Measurements from ENCODE around the gene FAM83F. TPM values are rescaled to one million over a fixed set of nuclear protein-coding genes. Genes with fewer than 3 reads are reported as not detected.
"Not testable (repeated sequence)": the region's sequence is repeated elsewhere in the genome, so short reads cannot be mapped to it uniquely, and the experiment has no call there.

The FAM83F gene
- total RNA-seq, 1 donor from 2014 or later: 33.0 TPM

DNA sequence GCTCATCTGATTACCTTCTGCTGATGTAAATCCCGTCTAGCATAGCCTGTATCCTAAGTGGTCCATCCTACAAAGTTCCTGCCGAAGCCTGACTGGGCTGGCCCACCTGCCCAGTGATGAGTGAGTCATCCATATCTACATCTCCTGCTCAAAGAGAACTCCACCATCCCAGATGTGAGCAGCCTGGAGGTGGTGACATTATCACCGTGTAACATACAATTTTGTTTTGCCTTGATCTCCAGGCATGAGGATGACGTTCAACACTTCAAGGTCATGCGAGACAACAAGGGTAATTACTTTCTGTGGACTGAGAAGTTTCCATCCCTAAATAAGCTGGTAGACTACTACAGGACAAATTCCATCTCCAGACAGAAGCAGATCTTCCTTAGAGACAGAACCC lies 29.0 kb upstream of the FAM83F start:
- no peak for DNase-seq (ENCODE audit: low spot score)

DNA sequence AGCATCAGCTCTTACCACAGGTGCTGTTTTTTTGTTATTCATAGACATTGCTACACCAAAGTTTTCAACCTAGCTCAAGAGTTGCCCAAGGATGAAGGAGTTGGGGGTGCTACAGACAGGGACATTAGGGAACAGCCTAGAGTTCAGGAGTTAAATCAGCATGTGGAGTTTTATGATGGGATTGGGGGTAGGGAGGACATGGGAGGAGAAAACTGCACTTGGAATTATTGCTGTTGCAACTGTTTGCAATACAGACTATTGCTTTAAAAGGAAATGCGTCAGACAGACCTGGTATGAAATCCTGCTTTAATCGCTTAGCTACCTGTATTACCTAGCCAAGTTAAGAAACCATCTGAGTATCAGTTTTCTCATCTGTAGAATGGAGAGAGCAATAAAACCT lies 28.3 kb upstream of the FAM83F start:
- DNase-seq (ENCODE audit: low spot score): no peak

DNA sequence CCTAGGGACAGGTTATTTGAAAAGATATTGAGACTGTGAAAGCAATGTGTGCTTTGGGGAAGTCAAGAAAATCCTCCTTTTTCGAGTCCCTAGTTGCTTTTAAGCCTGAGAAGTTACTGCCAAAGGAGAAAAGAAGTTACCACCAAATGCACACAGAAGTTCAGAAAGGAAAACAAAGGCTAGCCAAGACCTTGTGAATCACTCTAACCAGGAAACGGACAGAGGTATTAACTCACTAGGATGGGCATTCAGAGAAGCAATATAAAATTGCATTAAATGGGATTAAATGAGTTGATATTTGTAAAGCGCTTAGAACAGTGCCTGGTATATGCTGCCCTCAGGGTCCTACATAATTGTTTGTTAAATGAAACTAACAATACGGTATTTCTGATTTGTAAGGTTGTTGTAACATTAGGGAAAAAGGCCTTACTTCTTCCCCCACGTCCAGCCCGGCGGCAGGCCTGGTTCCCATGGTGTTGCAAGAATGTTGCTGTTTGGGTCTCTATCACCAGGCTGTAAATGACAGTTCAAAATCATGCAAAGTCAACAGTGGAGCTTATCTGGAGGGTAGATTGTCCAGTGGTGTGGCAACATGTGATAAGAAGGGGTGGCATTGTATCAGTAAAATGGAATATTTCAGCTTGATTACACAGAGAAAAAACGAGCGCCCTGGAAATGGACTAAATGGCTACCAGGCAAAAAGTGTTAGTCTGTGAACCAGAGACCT lies 27.5 kb upstream of the FAM83F start:
- no peak for DNase-seq (ENCODE audit: low spot score)

DNA sequence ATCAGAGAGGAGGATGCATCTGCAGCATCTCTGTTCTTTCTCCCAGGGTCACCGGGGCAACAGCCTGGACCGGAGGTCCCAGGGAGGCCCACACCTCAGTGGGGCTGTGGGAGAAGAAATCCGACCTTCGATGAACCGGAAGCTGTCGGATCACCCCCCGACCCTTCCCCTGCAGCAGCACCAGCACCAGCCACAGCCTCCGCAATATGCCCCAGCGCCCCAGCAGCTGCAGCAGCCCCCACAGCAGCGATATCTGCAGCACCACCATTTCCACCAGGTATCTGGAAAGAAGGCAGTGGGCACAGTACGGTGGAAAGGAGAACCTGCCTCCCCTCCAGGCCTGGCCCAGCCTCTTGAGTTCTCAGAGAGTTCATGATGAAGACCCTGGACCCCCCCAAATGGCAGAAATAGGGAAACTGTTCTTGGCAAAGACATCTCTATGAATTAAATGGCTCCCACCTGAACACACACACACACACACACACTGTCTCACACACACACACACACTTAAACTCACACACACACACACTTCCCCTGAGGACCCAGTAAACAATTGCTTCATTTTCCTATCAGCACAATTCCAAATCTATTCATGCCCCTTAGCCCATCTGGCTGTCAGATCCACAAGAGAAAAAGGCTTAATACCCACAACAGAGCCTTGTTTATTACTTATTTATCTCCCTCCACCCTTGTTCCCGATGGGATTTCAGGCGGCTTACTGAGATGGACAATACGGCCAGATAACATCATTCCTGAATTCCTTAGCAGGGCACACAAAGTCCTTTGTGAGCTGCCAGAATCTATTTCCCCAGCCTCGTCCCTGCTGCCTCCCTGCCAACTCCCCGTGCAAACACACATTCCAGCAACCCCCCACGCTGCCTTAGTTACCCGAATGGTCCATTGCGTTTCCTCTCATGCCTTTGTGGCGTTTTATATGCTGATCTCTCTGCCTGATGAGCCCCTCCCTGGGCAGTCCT lies 26.5 kb upstream of the FAM83F start:
- no peak for DNase-seq (ENCODE audit: low spot score)

DNA sequence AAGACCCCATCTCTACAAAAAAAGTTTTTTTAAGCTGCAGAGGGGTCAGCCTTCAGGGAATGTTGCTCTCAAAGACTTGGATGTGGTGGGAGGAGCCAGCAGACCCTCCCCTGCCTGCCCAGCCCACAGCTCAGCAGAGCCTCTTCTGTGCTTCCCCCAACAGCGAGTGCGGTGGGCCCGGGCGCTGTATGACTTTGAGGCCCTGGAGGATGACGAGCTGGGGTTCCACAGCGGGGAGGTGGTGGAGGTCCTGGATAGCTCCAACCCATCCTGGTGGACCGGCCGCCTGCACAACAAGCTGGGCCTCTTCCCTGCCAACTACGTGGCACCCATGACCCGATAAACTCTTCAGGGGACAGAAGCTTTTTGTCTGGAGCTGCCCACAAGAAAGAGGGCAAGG lies 24.0 kb upstream of the FAM83F start:
- no peak for DNase-seq (ENCODE audit: low spot score)

DNA sequence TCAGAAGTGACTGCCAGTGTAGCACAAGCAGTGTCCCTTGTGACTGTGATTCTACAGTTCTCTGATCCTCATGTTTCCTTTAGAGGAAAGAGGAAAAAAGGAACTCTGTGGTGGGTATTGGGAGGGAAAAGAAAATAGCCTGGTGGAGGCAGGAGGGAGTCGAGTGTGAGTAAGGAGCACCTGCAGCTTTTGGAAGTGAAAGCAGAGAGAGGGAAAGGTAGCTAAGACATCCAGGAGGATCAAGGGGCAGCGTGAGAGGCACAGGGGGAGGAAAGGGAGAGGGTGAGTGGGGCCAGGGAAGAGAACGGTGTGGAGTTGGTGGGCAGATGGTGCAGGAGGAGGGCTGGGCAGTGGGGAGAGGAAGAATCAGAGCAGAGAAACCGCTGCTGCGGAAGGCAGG lies 22.1 kb upstream of the FAM83F start:
- no peak for DNase-seq (ENCODE audit: low spot score)

DNA sequence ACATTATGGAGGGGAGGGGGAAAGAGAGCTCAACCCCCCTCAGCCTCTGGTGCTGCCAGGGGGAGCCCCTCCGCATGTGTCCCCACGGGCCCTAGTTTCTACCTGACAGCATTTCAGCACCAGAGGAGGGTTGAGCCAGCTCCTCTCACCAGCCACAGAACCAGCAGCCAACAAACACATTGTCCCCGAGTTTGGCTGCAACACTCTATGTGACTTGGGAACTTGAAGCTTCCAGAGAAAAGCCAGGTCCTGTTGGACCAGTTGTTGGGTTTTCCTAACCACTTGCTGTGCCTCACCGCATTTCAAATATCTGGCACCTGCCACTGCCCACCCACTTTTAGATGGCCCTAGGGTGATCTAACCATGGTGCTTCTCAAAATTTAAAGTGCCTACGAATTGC lies 21.1 kb upstream of the FAM83F start:
- DNase-seq (ENCODE audit: low spot score): no peak

DNA sequence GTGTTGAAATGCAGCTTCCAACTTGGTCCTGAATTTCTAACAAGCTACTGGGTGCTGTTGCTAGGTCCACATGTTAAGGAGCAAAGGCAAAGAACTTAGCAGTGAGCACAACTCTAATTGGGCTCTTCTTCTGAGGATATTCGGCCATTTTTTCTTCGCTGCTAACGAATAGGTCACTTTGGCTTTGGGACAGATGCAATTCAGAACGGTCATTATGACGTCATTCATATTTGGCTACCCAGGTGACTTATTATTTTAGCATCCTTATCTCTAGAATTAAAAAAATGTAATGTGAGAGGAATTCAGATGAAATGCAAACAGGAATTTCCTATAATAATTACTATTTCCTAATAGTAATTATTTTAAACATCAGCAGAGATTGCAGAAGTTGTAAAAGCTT lies 20.7 kb upstream of the FAM83F start:
- no peak for DNase-seq (ENCODE audit: low spot score)

DNA sequence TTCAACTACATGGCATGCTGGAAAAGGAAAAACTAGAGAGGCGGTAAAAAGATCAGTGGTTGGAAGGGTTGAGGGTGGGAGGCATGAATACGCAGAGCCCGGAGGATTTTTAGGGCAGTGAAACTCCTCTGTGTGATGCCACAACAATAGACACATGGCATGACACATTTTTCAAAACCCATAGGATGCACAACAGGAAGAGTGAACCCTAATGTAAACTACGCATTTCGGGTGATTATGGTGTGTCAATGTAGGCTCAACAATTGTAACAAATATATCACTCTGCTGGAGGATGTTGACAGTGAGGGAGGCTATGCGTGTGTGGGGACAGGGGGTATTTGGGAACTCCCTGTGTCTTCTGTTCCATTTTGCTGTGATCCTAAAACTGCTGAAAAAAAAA lies 15.7 kb upstream of the FAM83F start:
- DNase-seq (ENCODE audit: low spot score): no peak

DNA sequence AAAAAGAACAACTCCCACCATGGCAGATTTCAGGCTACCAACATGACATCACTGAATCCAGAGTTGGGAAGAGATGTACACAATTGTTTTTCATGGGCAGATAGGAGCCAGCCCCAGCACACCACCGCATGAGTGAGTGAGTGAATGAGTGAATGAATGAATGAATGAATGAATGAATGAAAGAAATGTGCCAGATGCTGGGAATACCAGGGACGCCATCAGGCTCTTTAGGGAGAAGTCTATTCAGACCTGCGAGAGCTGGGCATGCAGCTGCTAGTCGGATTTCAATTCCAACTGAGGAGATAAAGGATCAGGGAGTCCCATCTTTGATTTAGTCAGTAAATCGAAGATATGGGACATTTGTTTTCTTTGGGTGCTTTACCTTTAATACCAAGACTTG lies 15.3 kb upstream of the FAM83F start:
- no peak for DNase-seq (ENCODE audit: low spot score)

DNA sequence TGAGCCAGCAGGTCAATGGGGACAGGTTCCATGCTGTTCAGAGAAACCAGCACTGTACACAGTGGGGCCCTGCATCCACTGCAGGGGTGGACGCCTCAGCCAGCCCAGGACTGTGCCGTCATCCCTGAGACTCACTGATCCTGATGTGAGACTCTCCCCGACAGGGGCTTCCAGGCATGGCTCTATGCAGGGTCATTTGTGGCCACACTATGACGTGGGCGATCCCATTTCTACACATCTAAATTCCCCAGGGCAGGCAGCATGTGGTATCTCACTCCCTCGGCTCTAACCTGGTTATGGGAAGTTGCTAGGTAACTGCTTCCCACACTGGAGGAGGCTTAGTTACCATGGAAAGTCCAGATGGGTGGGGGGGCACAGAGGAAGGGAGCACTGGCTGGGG lies 14.2 kb upstream of the FAM83F start:
- DNase-seq (ENCODE audit: low spot score): no peak

DNA sequence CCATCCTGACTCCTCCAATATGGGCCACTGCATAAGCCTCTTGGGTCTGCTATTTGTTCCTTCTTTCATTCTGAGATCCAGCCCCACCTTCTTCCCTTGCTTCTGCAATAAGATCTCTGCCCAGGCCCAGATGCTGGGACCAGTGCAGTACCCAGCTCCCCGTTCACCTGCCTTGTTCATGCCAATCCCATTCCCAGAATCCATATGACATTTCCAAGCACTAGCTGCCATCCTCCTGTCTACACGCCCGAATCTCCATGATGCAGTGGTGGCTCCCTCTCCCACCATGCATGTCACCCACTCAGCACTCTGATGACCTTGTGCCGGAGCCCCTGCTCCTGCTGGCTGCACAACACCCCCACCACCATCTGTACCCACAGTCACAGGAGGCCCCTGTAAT lies 11.4 kb upstream of the FAM83F start:
- no peak for DNase-seq (ENCODE audit: low spot score)

DNA sequence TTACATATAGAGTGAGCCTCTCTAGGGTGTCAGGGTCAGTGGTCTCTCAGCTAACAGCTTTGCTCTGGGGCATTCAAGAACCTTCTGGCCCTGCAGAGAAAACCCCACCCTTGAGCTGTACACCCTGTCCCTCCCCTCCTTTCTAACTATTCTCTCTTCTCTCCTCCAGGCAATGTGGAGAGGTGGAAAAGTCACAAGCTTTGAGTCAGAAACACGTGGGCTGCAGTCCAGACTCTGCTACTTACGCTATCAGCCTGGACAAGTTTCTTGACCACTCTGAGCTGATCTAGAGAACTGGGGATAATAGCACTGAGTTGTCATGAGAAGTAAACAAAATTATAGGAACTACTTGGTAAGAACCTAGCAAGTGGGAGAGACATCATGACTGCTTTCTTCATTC lies 10.7 kb upstream of the FAM83F start:
- DNase-seq (ENCODE audit: low spot score): no peak

DNA sequence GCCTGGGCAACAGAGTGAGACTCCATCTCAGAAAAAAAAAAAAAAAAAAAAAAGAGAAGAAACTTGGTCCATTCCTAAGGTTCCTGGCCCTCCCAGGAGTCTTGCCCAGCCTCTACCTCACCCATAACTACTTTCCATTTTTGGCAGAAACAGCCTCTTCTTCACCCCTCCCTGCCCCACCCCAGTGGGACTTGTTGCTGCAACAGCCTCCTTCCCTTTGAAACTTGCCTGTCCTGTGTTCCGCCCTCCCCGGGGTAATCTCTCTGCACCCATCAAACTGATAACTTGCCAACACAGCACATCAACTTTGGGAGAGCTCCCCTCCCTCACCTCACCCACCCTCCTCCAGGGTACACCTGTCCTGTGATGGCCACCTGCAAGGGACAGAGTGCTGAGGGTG lies 10.0 kb upstream of the FAM83F start:
- no peak for DNase-seq (ENCODE audit: low spot score)

DNA sequence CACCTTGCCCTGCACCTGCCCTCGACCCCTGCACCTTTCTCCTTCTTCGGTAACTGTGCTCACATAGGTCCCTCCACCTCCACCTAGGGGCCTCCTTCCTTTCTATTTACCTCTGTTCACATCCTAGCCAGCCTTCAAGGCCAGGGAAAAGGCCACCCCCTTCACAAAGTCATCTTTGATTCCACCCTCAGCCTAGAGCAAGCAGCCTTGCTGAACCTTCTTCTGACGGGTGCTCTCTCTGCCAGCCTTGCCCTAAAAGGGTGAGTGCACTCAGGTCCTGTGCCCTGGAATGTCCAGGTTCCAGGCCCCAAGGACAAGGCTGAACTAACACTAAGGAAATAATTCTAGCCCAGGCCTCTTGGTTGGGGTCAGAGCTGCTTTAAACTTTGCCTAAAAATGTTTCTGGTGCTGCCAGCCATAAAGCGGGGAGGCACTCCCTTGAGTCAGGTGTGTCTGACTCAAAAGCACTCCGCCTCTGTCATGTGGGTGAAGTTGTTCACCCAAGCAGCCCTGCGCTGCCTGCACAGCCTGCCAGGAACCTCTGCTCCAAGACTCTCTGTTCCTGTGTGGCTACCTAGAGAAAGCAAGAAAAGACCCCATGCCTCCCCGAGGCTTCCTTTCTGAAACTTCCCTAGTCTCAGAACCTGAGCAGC lies 9.2 kb upstream of the FAM83F start:
- DNase-seq (ENCODE audit: low spot score): peak; percentile 67

DNA sequence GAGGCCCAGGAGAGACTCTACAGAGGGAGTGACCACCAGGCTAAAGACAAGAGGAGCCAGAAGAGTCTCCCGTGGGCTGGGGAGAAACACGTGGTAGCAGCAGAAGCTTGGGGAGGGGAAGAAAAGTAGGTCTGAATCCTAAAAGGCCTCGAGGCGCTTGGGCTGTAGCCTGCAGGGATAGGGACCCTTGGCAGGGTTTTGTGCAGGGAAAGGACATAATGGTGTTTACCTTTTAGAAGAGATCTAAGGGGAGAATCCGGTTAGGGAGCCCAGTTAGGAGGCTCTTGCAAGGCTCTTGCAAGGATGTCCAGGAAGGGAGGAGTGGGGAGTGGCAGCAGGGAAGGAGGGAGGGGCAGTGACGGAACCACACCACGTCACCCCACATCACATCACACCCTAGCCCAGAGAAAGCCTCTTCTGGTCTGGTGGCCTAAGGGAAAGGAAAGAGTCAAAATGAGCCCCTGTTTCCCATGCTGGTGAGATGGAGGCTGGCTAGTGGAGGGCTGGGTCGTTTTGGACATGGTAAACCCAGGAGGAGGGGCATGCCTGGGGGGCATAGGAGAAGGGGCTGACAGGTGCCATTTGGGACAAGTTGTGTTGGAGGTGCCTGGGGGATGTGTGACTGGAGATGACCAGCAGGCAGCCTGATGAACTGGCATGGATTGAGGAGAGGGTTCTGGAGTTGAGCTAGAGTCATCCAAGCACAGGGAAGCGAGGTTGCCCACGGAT lies 6.2 kb upstream of the FAM83F start:
- DNase-seq (ENCODE audit: low spot score): no peak

DNA sequence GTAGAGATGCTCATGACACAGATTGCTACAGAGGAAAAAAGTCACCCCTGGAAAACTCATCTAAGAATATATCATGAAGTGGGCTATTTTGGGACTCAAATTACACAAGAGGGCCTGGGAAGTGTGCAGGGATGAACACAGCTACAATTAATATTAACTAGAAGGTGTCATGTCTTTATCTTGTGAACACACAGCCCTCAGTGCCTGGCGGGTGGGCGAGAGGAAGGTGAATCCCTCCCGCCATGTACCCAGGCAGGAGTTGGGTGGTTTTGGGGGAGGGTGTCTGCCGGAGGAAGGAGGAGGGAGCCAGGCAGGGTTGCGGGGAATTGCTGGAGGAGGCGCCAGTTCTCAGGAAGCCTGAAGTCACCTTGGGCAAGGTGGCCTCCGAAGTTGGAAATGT lies 5.1 kb upstream of the FAM83F start:
- DNase-seq (ENCODE audit: low spot score): no peak

DNA sequence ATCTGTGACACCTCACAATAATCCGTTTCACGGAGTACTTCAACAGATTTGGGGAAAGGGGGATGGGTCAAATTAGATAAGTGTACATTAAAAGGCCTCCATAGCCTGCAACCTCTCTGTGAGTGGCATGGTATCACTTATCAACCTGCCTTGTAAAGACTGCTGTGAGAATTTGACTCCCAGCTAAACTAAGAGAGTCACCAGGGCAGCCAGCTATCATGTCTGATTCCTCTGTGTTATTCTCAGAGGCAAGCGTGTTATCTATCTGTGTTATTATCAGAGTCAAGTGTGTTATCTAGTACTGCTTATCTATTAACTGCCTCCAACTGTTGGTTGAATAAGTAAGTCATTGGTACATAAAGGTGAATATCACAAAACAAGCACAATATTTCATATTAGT lies 4.1 kb upstream of the FAM83F start:
- DNase-seq (ENCODE audit: low spot score): no peak

DNA sequence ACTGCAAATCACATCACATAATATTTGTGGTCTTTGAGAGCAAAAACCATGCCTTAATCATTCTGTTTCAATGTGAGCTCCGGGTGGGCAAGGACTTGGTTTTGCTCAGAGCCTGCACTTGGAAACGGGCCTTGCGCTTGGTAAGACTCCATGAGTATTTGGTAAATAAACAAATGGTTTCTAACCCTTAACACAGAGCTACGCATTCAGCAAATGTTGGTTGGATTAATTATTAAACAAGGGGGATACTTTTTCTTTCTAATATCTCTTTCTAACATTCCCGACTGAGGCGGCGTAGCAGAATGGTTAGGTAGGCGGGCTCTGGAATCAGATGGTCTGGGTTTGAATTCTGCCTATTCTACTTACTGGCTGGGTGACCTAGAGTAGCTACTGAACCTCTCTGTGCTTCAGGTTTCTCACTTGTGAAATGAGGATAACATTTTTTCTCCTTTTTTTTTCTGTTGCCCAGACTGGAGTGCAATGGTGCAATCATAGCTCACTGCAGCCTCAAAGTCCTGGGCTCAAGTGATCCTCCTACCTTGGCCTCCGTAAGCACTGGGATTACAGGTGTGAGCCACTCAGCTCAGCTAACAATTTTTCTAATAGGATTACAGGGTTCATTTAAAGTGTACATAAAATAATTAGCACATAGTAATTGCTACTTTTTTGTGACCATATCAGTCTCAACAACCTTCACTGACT lies 3.4 kb upstream of the FAM83F start:
- no peak for DNase-seq (ENCODE audit: low spot score)

DNA sequence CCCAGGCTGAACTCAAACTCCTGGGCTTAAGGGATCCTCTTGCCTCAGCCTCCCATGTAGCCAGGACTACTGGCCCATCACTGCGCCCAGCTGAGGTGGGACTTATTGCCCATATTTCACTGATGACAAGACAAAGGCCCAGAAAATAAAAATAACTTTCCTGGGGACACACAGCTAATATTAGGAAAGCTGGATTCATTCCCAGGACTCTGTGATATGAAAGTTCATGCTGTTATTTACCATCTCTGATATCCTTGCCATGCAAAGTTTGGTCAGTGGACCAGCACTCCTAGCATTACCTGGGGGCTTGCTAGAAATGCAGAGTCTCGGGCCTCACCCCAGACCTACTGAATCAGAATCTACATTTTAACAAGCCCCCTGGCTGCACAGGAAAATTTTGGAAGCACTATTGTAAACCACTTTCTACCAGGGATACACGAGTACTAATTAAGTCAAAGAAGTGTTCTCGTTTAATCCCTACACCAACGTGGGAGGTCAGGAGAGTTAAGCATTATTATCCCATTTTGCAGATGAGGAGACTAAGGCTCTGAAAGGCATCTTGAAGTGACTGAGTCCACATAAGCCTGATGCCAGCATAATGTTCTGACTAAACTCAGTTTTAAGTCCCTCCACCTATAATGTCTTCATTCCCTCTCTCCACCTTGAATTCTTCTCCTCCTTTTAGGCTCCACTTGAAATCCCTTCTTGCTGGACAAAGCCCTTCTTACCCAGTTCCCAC lies 2.5 kb upstream of the FAM83F start:
- DNase-seq (ENCODE audit: low spot score): no peak

DNA sequence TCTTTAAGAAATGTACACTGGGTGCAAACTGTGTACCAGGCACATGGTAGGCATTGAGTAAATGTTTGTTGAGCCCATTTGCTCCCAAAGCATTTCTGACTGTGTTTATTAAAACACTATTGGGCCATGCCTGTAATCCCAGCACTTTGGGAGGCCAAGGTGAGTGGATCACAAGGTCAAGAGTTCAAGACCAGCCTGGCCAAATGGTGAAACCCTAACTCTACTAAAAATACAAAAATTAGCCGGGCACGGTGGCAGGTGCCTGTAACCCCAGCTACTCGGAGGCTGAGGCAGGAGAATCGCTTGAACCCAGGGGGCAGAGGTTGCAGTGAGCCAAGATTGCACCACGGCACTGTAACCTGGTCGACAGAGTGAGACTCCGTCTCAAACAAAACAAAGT lies 1.9 kb upstream of the FAM83F start:
- DNase-seq (ENCODE audit: low spot score): not testable (repeated sequence)
